GM23338 (cell line): ENCODE data around the gene ADCY3. TPM values are rescaled to one million over a fixed set of nuclear protein-coding genes. Genes with fewer than 3 reads are reported as not detected.

Experiments used
- ATAC-seq: fragments of 200-7000 bp; cut with Tn5 transposase; 3 replicates; pipeline ENCODE4 v1.9.1; 2020
- DNase-seq: peaks from one replicate; pipeline ENCODE4 v3.0.0-alpha.2; 2015; ENCODE audit warnings: low spot score
- H2AFZ ChIP-seq: fragments of 200-600 bp; sonication (generic); 2 replicates; pipeline ENCODE4 v1.8.0; 2016; ENCODE audit warnings: antibody characterized with exemption, mild to moderate bottlenecking, moderate library complexity
- H3F3A ChIP-seq: fragments of 200-600 bp; sonication (generic); replicated peaks from 2 replicates; pipeline ENCODE4 v1.8.0; 2017; ENCODE audit warnings: antibody characterized with exemption, mixed run types, low read depth
- H3K27ac ChIP-seq: fragments of 200-600 bp; sonication (generic); 2 replicates; pipeline ENCODE4 v1.6.1; 2016; ENCODE audit warnings: low read depth
- H3K27me3 ChIP-seq: fragments of 200-600 bp; sonication (generic); 2 replicates; pipeline ENCODE4 v1.8.0; 2016; ENCODE audit warnings: mild to moderate bottlenecking, mixed run types, moderate library complexity; ENCODE audit not compliant: insufficient read depth
- H3K36me3 ChIP-seq: fragments of 200-600 bp; sonication (generic); 2 replicates; pipeline ENCODE4 v1.8.0; 2016; ENCODE audit warnings: mild to moderate bottlenecking; ENCODE audit not compliant: insufficient read depth
- H3K4me1 ChIP-seq: fragments of 200-600 bp; sonication (generic); 2 replicates; pipeline ENCODE4 v1.8.0; 2016; ENCODE audit warnings: mild to moderate bottlenecking, moderate library complexity; ENCODE audit not compliant: insufficient read depth
- H3K4me2 ChIP-seq: fragments of 200-600 bp; sonication (generic); 2 replicates; pipeline ENCODE4 v1.7.1; 2017; ENCODE audit warnings: mixed run types
- H3K4me3 ChIP-seq: fragments of 200-600 bp; sonication (generic); 2 replicates; pipeline ENCODE4 v1.6.1; 2016; ENCODE audit warnings: mixed run types
- H3K79me2 ChIP-seq: fragments of 200-600 bp; sonication (generic); replicated peaks from 2 replicates; pipeline ENCODE4 v1.8.0; 2017; ENCODE audit warnings: mild to moderate bottlenecking; ENCODE audit not compliant: insufficient read depth
- H3K9me2 ChIP-seq: fragments of 200-600 bp; sonication (generic); 2 replicates; pipeline ENCODE4 v1.8.0; 2017; ENCODE audit not compliant: insufficient read depth
- H4K20me1 ChIP-seq: fragments of 200-600 bp; sonication (generic); replicated peaks from 2 replicates; pipeline ENCODE4 v1.8.0; 2017; ENCODE audit warnings: mild to moderate bottlenecking; ENCODE audit not compliant: insufficient read depth
- H3K27ac Mint-ChIP-seq: 2 replicates; pipeline ENCODE4 v1.8.0; 2020; ENCODE audit warnings: inconsistent platforms, mild to moderate bottlenecking, moderate library complexity, mixed read lengths
- H3K27me3 Mint-ChIP-seq: 3 replicates; pipeline ENCODE4 v1.8.0; 2022; ENCODE audit warnings: low read depth, mild to moderate bottlenecking, moderate library complexity, mixed read lengths, inconsistent platforms; ENCODE audit not compliant: insufficient read depth, poor library complexity
- H3K36me3 Mint-ChIP-seq: 3 replicates; pipeline ENCODE4 v1.8.0; 2021; ENCODE audit warnings: low read depth, mild to moderate bottlenecking, inconsistent platforms, moderate library complexity, mixed read lengths
- H3K4me1 Mint-ChIP-seq: 3 replicates; pipeline ENCODE4 v1.8.0; 2020; ENCODE audit warnings: mild to moderate bottlenecking, inconsistent platforms, mixed read lengths
- H3K4me3 Mint-ChIP-seq: 3 replicates; pipeline ENCODE4 v1.8.0; 2021; ENCODE audit warnings: moderate library complexity, mild to moderate bottlenecking, inconsistent platforms, mixed read lengths
- H3K9me3 Mint-ChIP-seq: 3 replicates; pipeline ENCODE4 v1.8.0; 2020; ENCODE audit warnings: moderate library complexity, mild to moderate bottlenecking, inconsistent platforms, mixed read lengths
- CREB1 ChIP-seq: fragments of 250-450 bp; sonication (Bioruptor Pico); IDR thresholded peaks from 2 replicates; pipeline ENCODE4 v1.5.0; 2020; ENCODE audit warnings: low read depth, mild to moderate bottlenecking, moderate library complexity
- CTCF ChIP-seq, 2 experiments: fragments of 200-600 bp in 1 of 2; sonication (generic) in 1 of 2; conservative IDR thresholded peaks; 2 replicates each; pipeline versions ENCODE4 v1.5.1 to v1.6.1; 2016 to 2017; ENCODE audit warnings: antibody characterized with exemption in 2 of 2, low read depth in 2 of 2, mild to moderate bottlenecking in 2 of 2, moderate library complexity in 1 of 2
- EZH2 ChIP-seq: fragments of 200-600 bp; sonication (generic); IDR thresholded peaks from one replicate; pipeline ENCODE4 v1.8.0; 2017; ENCODE audit warnings: antibody characterized with exemption, mild to moderate bottlenecking, low read depth; ENCODE audit not compliant: unreplicated experiment
- EZH2phosphoT487 ChIP-seq: fragments of 200-600 bp; sonication (generic); IDR thresholded peaks from one replicate; pipeline ENCODE4 v1.8.1; 2018; ENCODE audit warnings: antibody characterized with exemption; ENCODE audit not compliant: unreplicated experiment
- JUNB ChIP-seq: IDR thresholded peaks from one replicate; pipeline ENCODE4 v1.6.1; 2016; ENCODE audit warnings: antibody characterized with exemption; ENCODE audit not compliant: unreplicated experiment
- NANOG ChIP-seq: IDR thresholded peaks from 2 replicates; pipeline ENCODE4 v1.6.1; 2016; ENCODE audit warnings: antibody characterized with exemption, borderline replicate concordance
- POLR2AphosphoS5 ChIP-seq: IDR thresholded peaks from 2 replicates; pipeline ENCODE4 v1.6.1; 2016; ENCODE audit warnings: antibody characterized with exemption, low read depth
- STAT1 ChIP-seq: IDR thresholded peaks from one replicate; pipeline ENCODE4 v1.6.1; 2016; ENCODE audit warnings: antibody characterized with exemption; ENCODE audit not compliant: unreplicated experiment
- ZNF114 ChIP-seq: fragments of 250-450 bp; sonication (Bioruptor Pico); IDR thresholded peaks from 2 replicates; pipeline ENCODE4 v1.5.0; 2020; ENCODE audit warnings: mild to moderate bottlenecking, moderate library complexity
- ZNF331 ChIP-seq: fragments of 250-450 bp; sonication (Bioruptor Pico); IDR thresholded peaks from 2 replicates; pipeline ENCODE4 v1.5.0; 2020; ENCODE audit warnings: low read depth, mild to moderate bottlenecking, moderate library complexity
- polyA plus RNA-seq: library from polyadenylated mRNA; unstranded; fragments of >200 nt; fragmentation: Nextera tagmentation; extraction: Ambion mirVana; gene quantifications from 2 replicates; pipeline ENCODE4 v1.2.1, GENCODE V29; 2016
- total RNA-seq: library from RNA; depleted of rRNA; stranded (reverse); fragments of >200 nt; shearing (Covaris generic); gene quantifications from 2 replicates; pipeline ENCODE4 v1.2.3, GENCODE V29; 2014
- TF ChIP-seq, protein P1 (sequence below): IDR thresholded peaks from one replicate; pipeline ENCODE4 v1.6.1; 2018; ENCODE audit warnings: antibody characterized with exemption; ENCODE audit not compliant: unreplicated experiment
- TF ChIP-seq, protein P2 (sequence below): fragments of 250-450 bp; sonication (Bioruptor Pico); IDR thresholded peaks from 2 replicates; pipeline ENCODE4 v1.5.0; 2020; ENCODE audit warnings: mild to moderate bottlenecking, moderate library complexity

Gene ADCY3
- total and polyA plus RNA-seq, 2 experiments from 2014 or later = 9.7 to 32.4 TPM

- Mint-ChIP-seq H3K27me3 (peaks cover 4% of the 10 kb centered on the region), H3K4me1 (peaks cover 21% of the 10 kb centered on the region), H3K27ac (no peak overlapping the region), H3K36me3 (no peaks in the 10 kb centered on the region), H3K4me3 (no peak overlapping the region), H3K9me3 (peaks cover 3% of the 10 kb centered on the region; the same call in 1 of the 3 replicates)
- Histone ChIP-seq H3F3A (no peaks in the 10 kb centered on the region), H3K4me3 (no peak overlapping the region), H3K4me2 (no peak overlapping the region), H3K27ac (no peak overlapping the region), H3K4me1 (peaks cover 23% of the 10 kb centered on the region), H4K20me1 (no peaks in the 10 kb centered on the region), H2AFZ (peak overlapping the region; percentile 12; the same call in 1 of the 2 replicates), H3K36me3 (no peaks in the 10 kb centered on the region), H3K79me2 (no peaks in the 10 kb centered on the region), H3K27me3 (no peaks in the 10 kb centered on the region), H3K9me2 (no peaks in the 10 kb centered on the region)
- ATAC-seq (peak; percentile 28; the same call in 1 of the 3 replicates), DNase-seq (peak; percentile 36)
- TF ChIP-seq ZNF331 = no peak
- no peak for TF ChIP-seq ZNF114
- no peak for TF ChIP-seq EZH2
- TF ChIP-seq POLR2AphosphoS5 = no peak
- TF ChIP-seq EZH2phosphoT487 = no peak
- no peak for TF ChIP-seq CTCF (conservative IDR thresholded peaks at IDR 0.05; ENCODE audit: low read depth in 2 of 2)
- no peak for TF ChIP-seq STAT1
- no peak for TF ChIP-seq CREB1
- TF ChIP-seq, protein P1, sequence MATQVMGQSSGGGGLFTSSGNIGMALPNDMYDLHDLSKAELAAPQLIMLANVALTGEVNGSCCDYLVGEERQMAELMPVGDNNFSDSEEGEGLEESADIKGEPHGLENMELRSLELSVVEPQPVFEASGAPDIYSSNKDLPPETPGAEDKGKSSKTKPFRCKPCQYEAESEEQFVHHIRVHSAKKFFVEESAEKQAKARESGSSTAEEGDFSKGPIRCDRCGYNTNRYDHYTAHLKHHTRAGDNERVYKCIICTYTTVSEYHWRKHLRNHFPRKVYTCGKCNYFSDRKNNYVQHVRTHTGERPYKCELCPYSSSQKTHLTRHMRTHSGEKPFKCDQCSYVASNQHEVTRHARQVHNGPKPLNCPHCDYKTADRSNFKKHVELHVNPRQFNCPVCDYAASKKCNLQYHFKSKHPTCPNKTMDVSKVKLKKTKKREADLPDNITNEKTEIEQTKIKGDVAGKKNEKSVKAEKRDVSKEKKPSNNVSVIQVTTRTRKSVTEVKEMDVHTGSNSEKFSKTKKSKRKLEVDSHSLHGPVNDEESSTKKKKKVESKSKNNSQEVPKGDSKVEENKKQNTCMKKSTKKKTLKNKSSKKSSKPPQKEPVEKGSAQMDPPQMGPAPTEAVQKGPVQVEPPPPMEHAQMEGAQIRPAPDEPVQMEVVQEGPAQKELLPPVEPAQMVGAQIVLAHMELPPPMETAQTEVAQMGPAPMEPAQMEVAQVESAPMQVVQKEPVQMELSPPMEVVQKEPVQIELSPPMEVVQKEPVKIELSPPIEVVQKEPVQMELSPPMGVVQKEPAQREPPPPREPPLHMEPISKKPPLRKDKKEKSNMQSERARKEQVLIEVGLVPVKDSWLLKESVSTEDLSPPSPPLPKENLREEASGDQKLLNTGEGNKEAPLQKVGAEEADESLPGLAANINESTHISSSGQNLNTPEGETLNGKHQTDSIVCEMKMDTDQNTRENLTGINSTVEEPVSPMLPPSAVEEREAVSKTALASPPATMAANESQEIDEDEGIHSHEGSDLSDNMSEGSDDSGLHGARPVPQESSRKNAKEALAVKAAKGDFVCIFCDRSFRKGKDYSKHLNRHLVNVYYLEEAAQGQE = no peak
- TF ChIP-seq, protein P2, sequence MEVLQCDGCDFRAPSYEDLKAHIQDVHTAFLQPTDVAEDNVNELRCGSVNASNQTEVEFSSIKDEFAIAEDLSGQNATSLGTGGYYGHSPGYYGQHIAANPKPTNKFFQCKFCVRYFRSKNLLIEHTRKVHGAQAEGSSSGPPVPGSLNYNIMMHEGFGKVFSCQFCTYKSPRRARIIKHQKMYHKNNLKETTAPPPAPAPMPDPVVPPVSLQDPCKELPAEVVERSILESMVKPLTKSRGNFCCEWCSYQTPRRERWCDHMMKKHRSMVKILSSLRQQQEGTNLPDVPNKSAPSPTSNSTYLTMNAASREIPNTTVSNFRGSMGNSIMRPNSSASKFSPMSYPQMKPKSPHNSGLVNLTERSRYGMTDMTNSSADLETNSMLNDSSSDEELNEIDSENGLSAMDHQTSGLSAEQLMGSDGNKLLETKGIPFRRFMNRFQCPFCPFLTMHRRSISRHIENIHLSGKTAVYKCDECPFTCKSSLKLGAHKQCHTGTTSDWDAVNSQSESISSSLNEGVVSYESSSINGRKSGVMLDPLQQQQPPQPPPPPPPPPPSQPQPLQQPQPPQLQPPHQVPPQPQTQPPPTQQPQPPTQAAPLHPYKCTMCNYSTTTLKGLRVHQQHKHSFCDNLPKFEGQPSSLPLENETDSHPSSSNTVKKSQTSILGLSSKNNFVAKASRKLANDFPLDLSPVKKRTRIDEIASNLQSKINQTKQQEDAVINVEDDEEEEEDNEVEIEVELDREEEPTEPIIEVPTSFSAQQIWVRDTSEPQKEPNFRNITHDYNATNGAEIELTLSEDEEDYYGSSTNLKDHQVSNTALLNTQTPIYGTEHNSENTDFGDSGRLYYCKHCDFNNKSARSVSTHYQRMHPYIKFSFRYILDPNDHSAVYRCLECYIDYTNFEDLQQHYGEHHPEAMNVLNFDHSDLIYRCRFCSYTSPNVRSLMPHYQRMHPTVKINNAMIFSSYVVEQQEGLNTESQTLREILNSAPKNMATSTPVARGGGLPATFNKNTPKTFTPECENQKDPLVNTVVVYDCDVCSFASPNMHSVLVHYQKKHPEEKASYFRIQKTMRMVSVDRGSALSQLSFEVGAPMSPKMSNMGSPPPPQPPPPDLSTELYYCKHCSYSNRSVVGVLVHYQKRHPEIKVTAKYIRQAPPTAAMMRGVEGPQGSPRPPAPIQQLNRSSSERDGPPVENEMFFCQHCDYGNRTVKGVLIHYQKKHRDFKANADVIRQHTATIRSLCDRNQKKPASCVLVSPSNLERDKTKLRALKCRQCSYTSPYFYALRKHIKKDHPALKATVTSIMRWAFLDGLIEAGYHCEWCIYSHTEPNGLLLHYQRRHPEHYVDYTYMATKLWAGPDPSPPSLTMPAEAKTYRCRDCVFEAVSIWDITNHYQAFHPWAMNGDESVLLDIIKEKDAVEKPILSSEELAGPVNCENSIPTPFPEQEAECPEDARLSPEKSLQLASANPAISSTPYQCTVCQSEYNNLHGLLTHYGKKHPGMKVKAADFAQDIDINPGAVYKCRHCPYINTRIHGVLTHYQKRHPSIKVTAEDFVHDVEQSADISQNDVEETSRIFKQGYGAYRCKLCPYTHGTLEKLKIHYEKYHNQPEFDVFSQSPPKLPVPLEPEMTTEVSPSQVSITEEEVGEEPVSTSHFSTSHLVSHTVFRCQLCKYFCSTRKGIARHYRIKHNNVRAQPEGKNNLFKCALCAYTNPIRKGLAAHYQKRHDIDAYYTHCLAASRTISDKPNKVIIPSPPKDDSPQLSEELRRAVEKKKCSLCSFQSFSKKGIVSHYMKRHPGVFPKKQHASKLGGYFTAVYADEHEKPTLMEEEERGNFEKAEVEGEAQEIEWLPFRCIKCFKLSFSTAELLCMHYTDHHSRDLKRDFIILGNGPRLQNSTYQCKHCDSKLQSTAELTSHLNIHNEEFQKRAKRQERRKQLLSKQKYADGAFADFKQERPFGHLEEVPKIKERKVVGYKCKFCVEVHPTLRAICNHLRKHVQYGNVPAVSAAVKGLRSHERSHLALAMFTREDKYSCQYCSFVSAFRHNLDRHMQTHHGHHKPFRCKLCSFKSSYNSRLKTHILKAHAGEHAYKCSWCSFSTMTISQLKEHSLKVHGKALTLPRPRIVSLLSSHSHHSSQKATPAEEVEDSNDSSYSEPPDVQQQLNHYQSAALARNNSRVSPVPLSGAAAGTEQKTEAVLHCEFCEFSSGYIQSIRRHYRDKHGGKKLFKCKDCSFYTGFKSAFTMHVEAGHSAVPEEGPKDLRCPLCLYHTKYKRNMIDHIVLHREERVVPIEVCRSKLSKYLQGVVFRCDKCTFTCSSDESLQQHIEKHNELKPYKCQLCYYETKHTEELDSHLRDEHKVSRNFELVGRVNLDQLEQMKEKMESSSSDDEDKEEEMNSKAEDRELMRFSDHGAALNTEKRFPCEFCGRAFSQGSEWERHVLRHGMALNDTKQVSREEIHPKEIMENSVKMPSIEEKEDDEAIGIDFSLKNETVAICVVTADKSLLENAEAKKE (CRISPR knock-in tag) = no peak
- TF ChIP-seq NANOG = no peak
- TF ChIP-seq JUNB = no peak
Measured at GRCh38 chr2:24779116-24779515, 140.9 kb downstream of the ADCY3 start.
